NCI-H748 (cell line): ENCODE data around the gene COMT.
"Not testable (repeated sequence)": the region's sequence is repeated elsewhere in the genome, so short reads cannot be mapped to it uniquely, and the experiment has no call there.

Experiments
- DNase-seq: peaks from one replicate; lab custom pipeline; 2025; ENCODE audit not compliant: unreplicated experiment; lab: John Stamatoyannopoulos, UW

Gene COMT

GRCh38 chr22:19907902-19908301, 33.7 kb upstream of the COMT start:
- DNase-seq = not testable (repeated sequence)

- peak; percentile 57 for DNase-seq
Observed at GRCh38 chr22:19909350-19910179, 32.0 kb upstream of the COMT start.

- no peak for DNase-seq
Observed at GRCh38 chr22:19910180-19910744, 31.3 kb upstream of the COMT start.

GRCh38 chr22:19911540-19912270, 29.9 kb upstream of the COMT start:
- DNase-seq = no peak

GRCh38 chr22:19912271-19912999, 29.1 kb upstream of the COMT start:
- no peak for DNase-seq

- no peak for DNase-seq
Observed at GRCh38 chr22:19913337-19913936, 28.1 kb upstream of the COMT start.

GRCh38 chr22:19914201-19914943, 27.2 kb upstream of the COMT start:
- DNase-seq = no peak

- DNase-seq = no peak
Observed at GRCh38 chr22:19915287-19915954, 26.2 kb upstream of the COMT start.

- no peak for DNase-seq
Observed at GRCh38 chr22:19916006-19916405, 25.6 kb upstream of the COMT start.

- DNase-seq = no peak
Observed at GRCh38 chr22:19916941-19917340, 24.6 kb upstream of the COMT start.

GRCh38 chr22:19917389-19918138, 24.0 kb upstream of the COMT start:
- DNase-seq = no peak

GRCh38 chr22:19918332-19919106, 23.1 kb upstream of the COMT start:
- no peak for DNase-seq

- DNase-seq = no peak
Observed at GRCh38 chr22:19919701-19920363, 21.7 kb upstream of the COMT start.

GRCh38 chr22:19921544-19922081, 20.0 kb upstream of the COMT start:
- DNase-seq = no peak

GRCh38 chr22:19923914-19924513, 17.6 kb upstream of the COMT start:
- DNase-seq = no peak

- not testable (repeated sequence) for DNase-seq
Observed at GRCh38 chr22:19926028-19926427, 15.5 kb upstream of the COMT start.

GRCh38 chr22:19927696-19928095, 13.9 kb upstream of the COMT start:
- DNase-seq = no peak
